T-helper 1 cell treated with Interleukin-12 subunit alpha and Interleukin-12 subunit beta and Interleukin-4 antibody, amounts not matched to agents 30 ng/mL and 1 ng/mL, for 36 hours (primary cell): ENCODE results near the gene STK26. TPM values are rescaled to one million over a fixed set of nuclear protein-coding genes. Genes with fewer than 3 reads are reported as not detected.
"Not testable (repeated sequence)": the region's sequence is repeated elsewhere in the genome, so short reads cannot be mapped to it uniquely, and the experiment has no call there.

Experiments
- intact Hi-C: fragments of 100-400 bp; cut with micrococcal nuclease; formaldehyde crosslinking; loops from one replicate; pipeline ENCODE4 v1.15.1; 2024
- total RNA-seq: library from RNA; stranded (reverse); gene quantifications from 2 replicates; pipeline ENCODE4 v1.2.3, GENCODE V29; 2022

STK26 gene
- total RNA-seq, 1 donor from 2014 or later = 36.5 TPM

- intact Hi-C loops = no loop called here
These were observed 10.1 kb downstream of the STK26 start for GRCh38 chrX:132033166-132033565.

GRCh38 chrX:132034648-132035047, 11.5 kb downstream of the STK26 start:
- intact Hi-C loops = no loop called here

- intact Hi-C loops = no loop called here
These were observed 14.4 kb downstream of the STK26 start for GRCh38 chrX:132037479-132037993.

- intact Hi-C loops = no loop called here
These were observed 17.0 kb downstream of the STK26 start for GRCh38 chrX:132040066-132040465.

GRCh38 chrX:132041015-132041414, 17.9 kb downstream of the STK26 start:
- intact Hi-C loops = no loop called here

- intact Hi-C loops = no loop called here
These were observed 20.9 kb downstream of the STK26 start for GRCh38 chrX:132043977-132044376.

GRCh38 chrX:132044953-132045352, 21.9 kb downstream of the STK26 start:
- intact Hi-C loops = no loop called here

GRCh38 chrX:132045456-132045855, 22.4 kb downstream of the STK26 start:
- intact Hi-C loops = no loop called here

GRCh38 chrX:132046533-132046932, 23.4 kb downstream of the STK26 start:
- intact Hi-C loops = no loop called here

- intact Hi-C loops = not testable (repeated sequence)
These were observed 28.7 kb downstream of the STK26 start for GRCh38 chrX:132051778-132052177.

GRCh38 chrX:132058050-132058449, 34.9 kb downstream of the STK26 start:
- intact Hi-C loops = no loop called here

GRCh38 chrX:132058975-132059374, 35.9 kb downstream of the STK26 start:
- intact Hi-C loops = no loop called here

- intact Hi-C loops = no loop called here
These were observed 37.0 kb downstream of the STK26 start for GRCh38 chrX:132059973-132060540.

- intact Hi-C loops = no loop called here
These were observed 40.2 kb downstream of the STK26 start for GRCh38 chrX:132063334-132063733.

GRCh38 chrX:132063862-132064261, 40.8 kb downstream of the STK26 start:
- intact Hi-C loops = no loop called here

GRCh38 chrX:132068405-132068804, 45.3 kb downstream of the STK26 start:
- intact Hi-C loops = loop anchor here (5.0 kb wide), 1 partner anchor 171 kb away; no protein-coding TSS in a partner anchor

- intact Hi-C loops = loop anchor here (1.0 to 5.0 kb wide), 3 partner anchors 49 to 244 kb away; no protein-coding TSS in a partner anchor
These were observed 48.2 kb downstream of the STK26 start for GRCh38 chrX:132071254-132071653.

GRCh38 chrX:132077414-132077813, 54.3 kb downstream of the STK26 start:
- intact Hi-C loops = no loop called here

GRCh38 chrX:132077912-132078311, 54.8 kb downstream of the STK26 start:
- intact Hi-C loops = no loop called here

- intact Hi-C loops = no loop called here
These were observed 62.7 kb downstream of the STK26 start for GRCh38 chrX:132085786-132086185.

GRCh38 chrX:132086672-132087071, 63.6 kb downstream of the STK26 start:
- intact Hi-C loops = no loop called here

- intact Hi-C loops = no loop called here
These were observed 65.8 kb downstream of the STK26 start for GRCh38 chrX:132088864-132089263.

GRCh38 chrX:132090403-132091159, 67.5 kb downstream of the STK26 start:
- intact Hi-C loops = loop anchor here (5.0 to 10.0 kb wide), 3 partner anchors 248 to 542 kb away; partner anchors contain the start of gene MBNL3
